Neutrophil (primary cell): Measurements from ENCODE around the gene KRTAP22-1.

Experiments
- H3K27ac ChIP-seq: fragments of 200-600 bp; sonication (generic); 2 replicates; pipeline ENCODE4 v1.5.1; 2016; ENCODE audit warnings: mild to moderate bottlenecking, moderate library complexity
- H3K27me3 ChIP-seq: fragments of 200-600 bp; sonication (generic); 2 replicates; pipeline ENCODE4 v1.6.0; 2016; ENCODE audit warnings: mild to moderate bottlenecking
- H3K36me3 ChIP-seq: fragments of 200-600 bp; sonication (generic); 2 replicates; pipeline ENCODE4 v1.5.1; 2017
- H3K4me1 ChIP-seq, 2 experiments: fragments of 200-600 bp in 1 of 2; sonication (generic) in 1 of 2; 1 replicate in 1 of 2; 2 replicates in 1 of 2; pipeline versions ENCODE4 v1.5.1 to v1.6.1; 2013 to 2016; ENCODE audit warnings: low read depth in 1 of 2, low read length in 1 of 2, mild to moderate bottlenecking in 1 of 2, moderate library complexity in 1 of 2; ENCODE audit not compliant: control insufficient read depth in 1 of 2, insufficient read depth in 1 of 2
- H3K4me3 ChIP-seq, 2 experiments: fragments of 200-600 bp in 1 of 2; sonication (generic) in 1 of 2; 1 replicate in 1 of 2; 2 replicates in 1 of 2; pipeline ENCODE4 v1.5.1; 2013 to 2016; ENCODE audit warnings: low read depth in 1 of 2, low read length in 1 of 2, mild to moderate bottlenecking in 1 of 2, moderate library complexity in 1 of 2
- H3K9me3 ChIP-seq: fragments of 200-600 bp; sonication (generic); 2 replicates; pipeline ENCODE4 v1.5.1; 2016
- TF ChIP-seq, protein P1 (sequence below): fragments of 200-600 bp; sonication (generic); IDR thresholded peaks from 2 replicates; pipeline ENCODE4 v1.5.1; 2016; ENCODE audit warnings: antibody characterized with exemption

KRTAP22-1 gene

DNA sequence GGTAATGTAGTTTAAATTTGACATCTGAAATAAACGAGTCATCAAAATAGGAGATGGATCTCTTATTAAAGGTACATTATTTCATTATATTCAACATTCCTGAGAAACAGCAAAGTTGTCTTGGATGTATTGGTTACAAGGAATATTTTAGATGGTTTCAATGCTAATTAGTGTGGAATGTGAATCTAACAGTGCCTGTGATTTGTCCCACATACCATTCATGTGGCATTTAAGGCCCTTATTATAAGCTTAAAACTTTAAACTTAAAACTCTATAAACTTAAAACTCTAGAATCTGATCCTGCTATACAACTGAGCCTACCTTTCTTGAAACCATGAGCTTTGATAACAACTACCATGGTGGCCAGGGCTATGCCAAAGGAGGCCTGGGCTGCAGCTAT lies at the start of gene KRTAP22-1:
KRTAP22-1 (plus strand) TSS at position 301 of the 400 bp plus-strand sequence.
- Histone ChIP-seq H3K27ac (no peak within 1 kb of the TSS), H3K27me3 (no peaks in the 10 kb centered on the region), H3K36me3 (no peaks in the 10 kb centered on the region), H3K4me3 (no peak within 1 kb of the TSS), H3K4me1 (no peaks in the 10 kb centered on the region), H3K9me3 (no peaks in the 10 kb centered on the region)
- TF ChIP-seq, protein P1, sequence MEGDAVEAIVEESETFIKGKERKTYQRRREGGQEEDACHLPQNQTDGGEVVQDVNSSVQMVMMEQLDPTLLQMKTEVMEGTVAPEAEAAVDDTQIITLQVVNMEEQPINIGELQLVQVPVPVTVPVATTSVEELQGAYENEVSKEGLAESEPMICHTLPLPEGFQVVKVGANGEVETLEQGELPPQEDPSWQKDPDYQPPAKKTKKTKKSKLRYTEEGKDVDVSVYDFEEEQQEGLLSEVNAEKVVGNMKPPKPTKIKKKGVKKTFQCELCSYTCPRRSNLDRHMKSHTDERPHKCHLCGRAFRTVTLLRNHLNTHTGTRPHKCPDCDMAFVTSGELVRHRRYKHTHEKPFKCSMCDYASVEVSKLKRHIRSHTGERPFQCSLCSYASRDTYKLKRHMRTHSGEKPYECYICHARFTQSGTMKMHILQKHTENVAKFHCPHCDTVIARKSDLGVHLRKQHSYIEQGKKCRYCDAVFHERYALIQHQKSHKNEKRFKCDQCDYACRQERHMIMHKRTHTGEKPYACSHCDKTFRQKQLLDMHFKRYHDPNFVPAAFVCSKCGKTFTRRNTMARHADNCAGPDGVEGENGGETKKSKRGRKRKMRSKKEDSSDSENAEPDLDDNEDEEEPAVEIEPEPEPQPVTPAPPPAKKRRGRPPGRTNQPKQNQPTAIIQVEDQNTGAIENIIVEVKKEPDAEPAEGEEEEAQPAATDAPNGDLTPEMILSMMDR: no peak

DNA sequence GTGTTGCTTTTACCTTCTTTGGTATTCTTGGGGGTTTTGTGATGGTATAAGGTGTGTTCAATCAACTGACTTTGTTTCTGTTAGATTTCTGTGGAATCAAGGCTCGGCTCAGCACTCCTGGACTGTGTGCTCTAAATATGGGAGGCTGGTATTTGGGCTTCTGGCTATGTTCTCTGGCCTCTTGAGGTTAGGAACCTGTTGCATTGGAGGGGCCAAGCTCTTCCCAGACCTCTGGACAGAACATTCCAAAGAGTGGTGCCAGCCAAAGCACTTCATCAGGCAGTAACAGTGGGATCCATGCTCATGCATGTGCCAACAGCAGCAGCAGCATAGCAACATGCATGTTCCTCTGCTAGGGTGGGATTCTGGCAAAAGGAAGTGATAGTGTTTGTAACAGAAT lies 48.1 kb upstream of the KRTAP22-1 start:
- Histone ChIP-seq H3K4me3 (no peak overlapping the region), H3K9me3 (no peaks in the 10 kb centered on the region), H3K4me1 (no peaks in the 10 kb centered on the region), H3K36me3 (no peaks in the 10 kb centered on the region), H3K27me3 (no peaks in the 10 kb centered on the region), H3K27ac (no peak overlapping the region)
- TF ChIP-seq, protein P1: no peak

GRCh38 chr21:30555095-30555494 lies 45.8 kb upstream of the KRTAP22-1 start:
- Histone ChIP-seq H3K27ac (no peak overlapping the region), H3K4me3 (no peak overlapping the region), H3K36me3 (no peaks in the 10 kb centered on the region), H3K27me3 (no peaks in the 10 kb centered on the region), H3K9me3 (no peaks in the 10 kb centered on the region), H3K4me1 (no peaks in the 10 kb centered on the region)
- TF ChIP-seq, protein P1: no peak

GRCh38 chr21:30561264-30561895 lies 39.5 kb upstream of the KRTAP22-1 start, which contains the start of gene KRTAP19-7:
TSS of gene KRTAP19-7 (minus strand) at chr21:30561314. CDS start at chr21:30561289, 25 bp downstream.
- Histone ChIP-seq H3K4me1 (no peaks in the 10 kb centered on the region), H3K4me3 (no peak within 1 kb of the TSS), H3K27me3 (no peaks in the 10 kb centered on the region), H3K36me3 (no peaks in the 10 kb centered on the region), H3K9me3 (no peaks in the 10 kb centered on the region), H3K27ac (no peak within 1 kb of the TSS)
- TF ChIP-seq, protein P1: no peak

DNA sequence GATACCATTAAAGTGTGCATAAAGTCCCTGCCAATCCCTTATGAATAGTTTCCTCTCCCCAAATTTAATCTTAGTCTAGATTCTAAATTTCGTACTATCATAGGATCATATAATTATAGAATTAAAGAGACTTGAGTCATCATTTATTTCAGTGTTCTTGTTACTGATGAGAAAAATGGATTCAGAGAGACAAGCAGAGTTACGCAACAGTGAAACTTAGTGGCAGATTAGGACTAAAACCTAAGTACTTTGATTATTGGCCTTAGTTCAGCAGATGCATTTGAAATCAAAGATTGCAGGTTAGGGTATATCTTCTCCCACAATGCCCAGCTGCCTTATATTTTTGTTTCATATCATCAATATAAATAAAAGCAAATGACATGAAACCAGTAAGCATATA lies 38.9 kb upstream of the KRTAP22-1 start:
- no peak overlapping the region for H3K27ac ChIP-seq
- H3K4me1 ChIP-seq: no peaks in the 10 kb centered on the region
- no peaks in the 10 kb centered on the region for H3K9me3 ChIP-seq

More for the DNA sequence above, 38.9 kb upstream of the KRTAP22-1 start:
- Histone ChIP-seq H3K27me3 (no peaks in the 10 kb centered on the region), H3K4me3 (no peak overlapping the region), H3K36me3 (no peaks in the 10 kb centered on the region)
- TF ChIP-seq, protein P1: no peak
